Panc1 (cell line): ENCODE results near the gene PTX4. TPM values are rescaled to one million over a fixed set of nuclear protein-coding genes. Genes with fewer than 3 reads are reported as not detected.
"Not testable (repeated sequence)": the region's sequence is repeated elsewhere in the genome, so short reads cannot be mapped to it uniquely, and the experiment has no call there.

Experiments used
- ATAC-seq: fragments of 200-7000 bp; cut with Tn5 transposase; 2 replicates; pipeline ENCODE4 v1.9.1; 2020; ENCODE audit warnings: mild to moderate bottlenecking, moderate library complexity
- BruUV-seq: library from RNA; stranded (reverse); fragments of 400-500 nt; replicated peaks from 2 replicates; lab custom pipeline; 2021; lab: Mats Ljungman, UMichigan
- CTCF ChIA-PET: fragments of 300-600 bp; sonication (Branson Sonifier 250); formaldehyde crosslinking; loops from one replicate; lab custom pipeline; 2022; ENCODE audit warnings: antibody characterized with exemption; lab: Charles Lee
- POLR2A ChIA-PET: fragments of 300-600 bp; sonication (Branson Sonifier 250); formaldehyde crosslinking; loops from one replicate; lab custom pipeline; 2022; ENCODE audit warnings: antibody characterized with exemption; lab: Charles Lee
- DNase-seq: peaks from one replicate; pipeline ENCODE4 v3.0.0-alpha.2; 2010; ENCODE audit warnings: low read depth, low spot score
- H3K27ac ChIP-seq: 2 replicates; pipeline ENCODE4 v1.5.1; 2011; ENCODE audit warnings: mild to moderate bottlenecking, low read length, inconsistent platforms
- H3K27me3 ChIP-seq: fragments of 200-500 bp; sonication (Bioruptor generic); 2 replicates; pipeline ENCODE4 v1.6.0; 2014; ENCODE audit warnings: low read length, inconsistent platforms; ENCODE audit not compliant: control insufficient read depth, insufficient read depth
- H3K36me3 ChIP-seq: fragments of 200-500 bp; sonication (Bioruptor generic); 2 replicates; pipeline ENCODE4 v1.5.1; 2014; ENCODE audit warnings: inconsistent platforms, mild to moderate bottlenecking, low read length, moderate library complexity; ENCODE audit not compliant: control insufficient read depth, insufficient read depth
- H3K4me1 ChIP-seq: 2 replicates; pipeline ENCODE4 v1.5.1; 2011; ENCODE audit warnings: inconsistent platforms, mild to moderate bottlenecking, low read length, moderate library complexity; ENCODE audit not compliant: control insufficient read depth, insufficient read depth
- H3K4me3 ChIP-seq, 2 experiments: 2 replicates each; pipeline ENCODE4 v1.5.1; 2011 to 2012; ENCODE audit warnings: low read depth in 2 of 2, low read length in 2 of 2, mild to moderate bottlenecking in 2 of 2, inconsistent platforms in 1 of 2, moderate library complexity in 1 of 2
- H3K9me3 ChIP-seq: fragments of 200-500 bp; sonication (Bioruptor generic); 2 replicates; pipeline ENCODE4 v1.5.1; 2014; ENCODE audit warnings: low read depth, mild to moderate bottlenecking, inconsistent platforms, low read length, moderate library complexity; ENCODE audit not compliant: control insufficient read depth, insufficient read depth
- POLR2AphosphoS5 ChIP-seq: IDR thresholded peaks from 2 replicates; pipeline ENCODE4 v1.6.1; 2012; ENCODE audit warnings: mild to moderate bottlenecking, low read depth, low read length, moderate library complexity
- SIN3A ChIP-seq: IDR thresholded peaks from 2 replicates; pipeline ENCODE4 v1.6.1; 2012; ENCODE audit warnings: low read depth, mild to moderate bottlenecking, low read length, moderate library complexity, borderline replicate concordance; ENCODE audit not compliant: insufficient read depth
- TCF7L2 ChIP-seq: IDR thresholded peaks from 2 replicates; pipeline ENCODE4 v1.6.1; 2011; ENCODE audit warnings: mild to moderate bottlenecking, low read depth, low read length, inconsistent platforms
- in situ Hi-C: cut with HindIII; loops from 2 replicates; pipeline ENCODE4 v1.10.0; 2016; ENCODE audit warnings: low sequenced_read_pairs, low pct_unique_long_range_greater_than_20kb
- intact Hi-C: fragments of 100-400 bp; cut with micrococcal nuclease; formaldehyde crosslinking; loops from one replicate; pipeline ENCODE4 v1.10.0; 2022; ENCODE audit not compliant: unreplicated experiment
- total RNA-seq: library from RNA; stranded (reverse); gene quantifications from one replicate; pipeline ENCODE4 v1.2.1, GENCODE V29; 2021; ENCODE audit not compliant: unreplicated experiment
- TF ChIP-seq, protein P1 (sequence below): fragments of 450-650 bp; IDR thresholded peaks from 2 replicates; pipeline ENCODE4 v1.5.1; 2017; ENCODE audit warnings: mild to moderate bottlenecking
- TF ChIP-seq, protein P2 (sequence below), 2 experiments: IDR thresholded peaks; 2 replicates each; pipeline ENCODE4 v1.6.1; 2011 to 2012; ENCODE audit warnings: low read depth in 2 of 2, control low read depth in 1 of 2, low read length in 1 of 2, mild to moderate bottlenecking in 1 of 2, moderate library complexity in 1 of 2; ENCODE audit not compliant: insufficient read depth in 1 of 2

PTX4 gene
- total RNA-seq, 1 experiment from 2014 or later = not detected

DNA sequence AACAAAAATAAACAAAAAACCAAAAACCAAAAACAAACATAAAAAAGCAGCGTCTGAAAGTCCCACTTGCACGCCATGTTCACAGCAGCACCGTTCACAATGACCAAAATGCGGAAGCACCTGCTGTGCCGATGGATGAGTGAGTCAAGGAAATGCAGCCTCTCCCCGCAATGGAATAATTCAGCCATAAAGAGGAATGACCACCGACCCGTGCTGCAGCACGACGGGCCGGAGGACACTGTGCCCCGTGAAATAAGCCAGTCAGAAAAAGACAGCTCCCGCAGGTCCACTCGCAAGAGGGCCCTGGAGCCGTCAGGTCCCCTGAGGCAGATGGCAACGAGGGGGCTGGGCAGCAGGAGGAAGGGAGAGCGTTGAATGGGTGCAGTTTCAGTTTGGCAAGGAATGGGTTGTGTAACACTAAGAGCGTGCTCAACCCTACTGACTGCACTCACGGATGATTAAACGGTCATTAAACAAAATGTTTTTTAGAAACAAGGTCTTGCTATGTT lies 19.0 kb downstream of the PTX4 start:
- H3K36me3 ChIP-seq = no peaks in the 10 kb centered on the region; the same call in 1 of the 2 replicates
- no peaks in the 10 kb centered on the region for H3K27me3 ChIP-seq
- H3K9me3 ChIP-seq = no peaks in the 10 kb centered on the region
- H3K4me3 ChIP-seq = no peak overlapping the region
- POLR2A ChIA-PET = no interaction called here
- DNase-seq (no peak), ATAC-seq (no peak)
- CTCF ChIA-PET = no interaction called here
- in situ Hi-C loops (no loop called here), intact Hi-C loops (no loop called here)
- peaks cover 28% of the 10 kb centered on the region for H3K4me1 ChIP-seq
- BruUV-seq = no TSS peak
- no peak for TF ChIP-seq SIN3A
- TF ChIP-seq, protein P1, sequence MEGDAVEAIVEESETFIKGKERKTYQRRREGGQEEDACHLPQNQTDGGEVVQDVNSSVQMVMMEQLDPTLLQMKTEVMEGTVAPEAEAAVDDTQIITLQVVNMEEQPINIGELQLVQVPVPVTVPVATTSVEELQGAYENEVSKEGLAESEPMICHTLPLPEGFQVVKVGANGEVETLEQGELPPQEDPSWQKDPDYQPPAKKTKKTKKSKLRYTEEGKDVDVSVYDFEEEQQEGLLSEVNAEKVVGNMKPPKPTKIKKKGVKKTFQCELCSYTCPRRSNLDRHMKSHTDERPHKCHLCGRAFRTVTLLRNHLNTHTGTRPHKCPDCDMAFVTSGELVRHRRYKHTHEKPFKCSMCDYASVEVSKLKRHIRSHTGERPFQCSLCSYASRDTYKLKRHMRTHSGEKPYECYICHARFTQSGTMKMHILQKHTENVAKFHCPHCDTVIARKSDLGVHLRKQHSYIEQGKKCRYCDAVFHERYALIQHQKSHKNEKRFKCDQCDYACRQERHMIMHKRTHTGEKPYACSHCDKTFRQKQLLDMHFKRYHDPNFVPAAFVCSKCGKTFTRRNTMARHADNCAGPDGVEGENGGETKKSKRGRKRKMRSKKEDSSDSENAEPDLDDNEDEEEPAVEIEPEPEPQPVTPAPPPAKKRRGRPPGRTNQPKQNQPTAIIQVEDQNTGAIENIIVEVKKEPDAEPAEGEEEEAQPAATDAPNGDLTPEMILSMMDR = no peak
- TF ChIP-seq TCF7L2 = no peak
- TF ChIP-seq, protein P2, sequence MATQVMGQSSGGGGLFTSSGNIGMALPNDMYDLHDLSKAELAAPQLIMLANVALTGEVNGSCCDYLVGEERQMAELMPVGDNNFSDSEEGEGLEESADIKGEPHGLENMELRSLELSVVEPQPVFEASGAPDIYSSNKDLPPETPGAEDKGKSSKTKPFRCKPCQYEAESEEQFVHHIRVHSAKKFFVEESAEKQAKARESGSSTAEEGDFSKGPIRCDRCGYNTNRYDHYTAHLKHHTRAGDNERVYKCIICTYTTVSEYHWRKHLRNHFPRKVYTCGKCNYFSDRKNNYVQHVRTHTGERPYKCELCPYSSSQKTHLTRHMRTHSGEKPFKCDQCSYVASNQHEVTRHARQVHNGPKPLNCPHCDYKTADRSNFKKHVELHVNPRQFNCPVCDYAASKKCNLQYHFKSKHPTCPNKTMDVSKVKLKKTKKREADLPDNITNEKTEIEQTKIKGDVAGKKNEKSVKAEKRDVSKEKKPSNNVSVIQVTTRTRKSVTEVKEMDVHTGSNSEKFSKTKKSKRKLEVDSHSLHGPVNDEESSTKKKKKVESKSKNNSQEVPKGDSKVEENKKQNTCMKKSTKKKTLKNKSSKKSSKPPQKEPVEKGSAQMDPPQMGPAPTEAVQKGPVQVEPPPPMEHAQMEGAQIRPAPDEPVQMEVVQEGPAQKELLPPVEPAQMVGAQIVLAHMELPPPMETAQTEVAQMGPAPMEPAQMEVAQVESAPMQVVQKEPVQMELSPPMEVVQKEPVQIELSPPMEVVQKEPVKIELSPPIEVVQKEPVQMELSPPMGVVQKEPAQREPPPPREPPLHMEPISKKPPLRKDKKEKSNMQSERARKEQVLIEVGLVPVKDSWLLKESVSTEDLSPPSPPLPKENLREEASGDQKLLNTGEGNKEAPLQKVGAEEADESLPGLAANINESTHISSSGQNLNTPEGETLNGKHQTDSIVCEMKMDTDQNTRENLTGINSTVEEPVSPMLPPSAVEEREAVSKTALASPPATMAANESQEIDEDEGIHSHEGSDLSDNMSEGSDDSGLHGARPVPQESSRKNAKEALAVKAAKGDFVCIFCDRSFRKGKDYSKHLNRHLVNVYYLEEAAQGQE (IDR thresholded peaks at IDR 0.05; ENCODE audit: insufficient read depth in 1 of 2, low read depth in 2 of 2, low read length in 1 of 2) = no peak
- no peak for TF ChIP-seq POLR2AphosphoS5
- no peak overlapping the region; the same call in 1 of the 2 replicates for H3K27ac ChIP-seq

DNA sequence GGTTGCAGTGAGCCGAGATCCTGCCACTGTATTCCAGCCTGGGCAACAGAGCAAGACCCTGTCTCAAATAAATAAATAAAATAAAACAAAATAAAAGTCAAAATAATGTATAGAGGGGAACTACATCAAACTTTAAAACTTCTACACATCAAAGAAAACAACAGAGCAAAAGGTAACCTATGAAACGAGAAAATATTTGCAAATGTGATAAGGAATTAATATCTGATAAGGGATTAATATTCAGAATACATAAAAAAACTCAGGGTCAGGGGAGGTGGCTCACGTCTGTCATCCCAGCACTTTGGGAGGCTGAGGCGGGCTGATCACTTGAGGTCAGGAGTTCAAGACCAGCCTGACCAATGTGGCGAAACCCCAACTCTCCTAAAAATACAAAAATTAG lies 19.6 kb downstream of the PTX4 start:
- H3K27ac ChIP-seq, ATAC-seq, DNase-seq, in situ Hi-C loops, H3K36me3 ChIP-seq, BruUV-seq, intact Hi-C loops, H3K4me3 ChIP-seq, CTCF ChIA-PET, H3K9me3 ChIP-seq, POLR2A ChIA-PET, H3K27me3 ChIP-seq: not testable (repeated sequence)
- peaks cover 28% of the 10 kb centered on the region for H3K4me1 ChIP-seq

DNA sequence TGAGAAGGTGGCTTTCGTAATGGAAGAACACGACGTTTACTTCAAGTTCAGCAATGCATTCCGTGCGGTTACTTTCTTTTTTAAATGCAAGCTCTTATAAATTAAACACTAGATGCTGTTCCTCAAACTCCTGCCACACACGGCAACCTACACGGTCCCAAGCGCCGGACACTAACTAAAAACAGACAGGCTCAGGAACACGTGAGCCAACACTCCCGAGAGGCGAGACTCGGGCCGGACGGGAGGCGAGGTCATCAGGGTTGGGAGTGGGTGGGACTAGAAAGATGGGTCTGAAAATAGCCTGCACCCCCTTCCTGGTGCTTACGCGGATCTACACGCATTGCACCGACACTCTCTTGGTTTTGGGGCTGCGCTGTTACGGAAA lies 20.3 kb downstream of the PTX4 start:
- ChIA-PET POLR2A (no interaction called here), CTCF (no interaction called here)
- in situ Hi-C loops = no loop called here
- no peak overlapping the region for H3K4me3 ChIP-seq
- H3K4me1 ChIP-seq = peaks cover 22% of the 10 kb centered on the region
- H3K27ac ChIP-seq = no peak overlapping the region
- ATAC-seq = no peak
- intact Hi-C loops = no loop called here
- H3K27me3 ChIP-seq = no peaks in the 10 kb centered on the region
- no peaks in the 10 kb centered on the region for H3K36me3 ChIP-seq
- TF ChIP-seq, protein P1 = no peak
- no peak for TF ChIP-seq TCF7L2
- TF ChIP-seq, protein P2 (IDR thresholded peaks at IDR 0.05; ENCODE audit: insufficient read depth in 1 of 2, low read depth in 2 of 2, low read length in 1 of 2) = no peak
- TF ChIP-seq SIN3A = no peak
- no peak for TF ChIP-seq POLR2AphosphoS5
- no peaks in the 10 kb centered on the region for H3K9me3 ChIP-seq
- no peak for DNase-seq
- no TSS peak for BruUV-seq
